GM23248 (cell line): ENCODE measurements around the gene ARMH4. TPM values are rescaled to one million over a fixed set of nuclear protein-coding genes. Genes with fewer than 3 reads are reported as not detected.

Experiments used
- DNase-seq: peaks from one replicate; pipeline ENCODE4 v3.0.0-alpha.2; 2015
- H2AFZ ChIP-seq: fragments of 200-600 bp; sonication (generic); 2 replicates; pipeline ENCODE4 v1.6.1; 2016; ENCODE audit warnings: antibody characterized with exemption
- H3F3A ChIP-seq: fragments of 200-600 bp; sonication (generic); 2 replicates; pipeline ENCODE4 v1.6.1; 2016; ENCODE audit warnings: mild to moderate bottlenecking, antibody characterized with exemption, mixed run types; ENCODE audit not compliant: insufficient read depth
- H3K27ac ChIP-seq: fragments of 200-600 bp; sonication (generic); 2 replicates; pipeline ENCODE4 v1.5.1; 2016; ENCODE audit warnings: mild to moderate bottlenecking
- H3K27me3 ChIP-seq: fragments of 200-600 bp; sonication (generic); replicated peaks from 2 replicates; pipeline ENCODE4 v1.6.1; 2016; ENCODE audit warnings: mild to moderate bottlenecking; ENCODE audit not compliant: insufficient read depth
- H3K36me3 ChIP-seq: fragments of 200-600 bp; sonication (generic); 2 replicates; pipeline ENCODE4 v1.6.1; 2016; ENCODE audit warnings: low read depth, mild to moderate bottlenecking
- H3K4me1 ChIP-seq: fragments of 200-600 bp; sonication (generic); 2 replicates; pipeline ENCODE4 v1.6.1; 2016; ENCODE audit warnings: mild to moderate bottlenecking; ENCODE audit not compliant: insufficient read depth
- H3K4me2 ChIP-seq: fragments of 200-600 bp; sonication (generic); one replicate; pipeline ENCODE4 v1.6.1; 2016; ENCODE audit warnings: mild to moderate bottlenecking; ENCODE audit not compliant: unreplicated experiment
- H3K4me3 ChIP-seq: fragments of 200-600 bp; sonication (generic); 2 replicates; pipeline ENCODE4 v1.5.1; 2016; ENCODE audit warnings: mild to moderate bottlenecking
- H3K79me2 ChIP-seq: fragments of 200-600 bp; sonication (generic); 2 replicates; pipeline ENCODE4 v1.6.1; 2016; ENCODE audit warnings: mild to moderate bottlenecking; ENCODE audit not compliant: insufficient read depth
- H3K9ac ChIP-seq: fragments of 200-600 bp; sonication (generic); 2 replicates; pipeline ENCODE4 v1.6.1; 2016; ENCODE audit warnings: mild to moderate bottlenecking
- H3K9me2 ChIP-seq: fragments of 200-600 bp; sonication (generic); 2 replicates; pipeline ENCODE4 v1.6.1; 2016; ENCODE audit warnings: mixed run types, mild to moderate bottlenecking, moderate library complexity; ENCODE audit not compliant: insufficient read depth
- H3K9me3 ChIP-seq: fragments of 200-600 bp; sonication (generic); one replicate; pipeline ENCODE4 v1.6.1; 2017; ENCODE audit warnings: low read depth
- H4K20me1 ChIP-seq: fragments of 200-600 bp; sonication (generic); 2 replicates; pipeline ENCODE4 v1.6.0; 2016; ENCODE audit not compliant: insufficient read depth
- EZH2 ChIP-seq: fragments of 200-600 bp; sonication (generic); IDR thresholded peaks from 2 replicates; pipeline ENCODE4 v1.6.1; 2018; ENCODE audit warnings: antibody characterized with exemption, mild to moderate bottlenecking; ENCODE audit not compliant: insufficient read depth, poor library complexity, severe bottlenecking
- EZH2phosphoT487 ChIP-seq: fragments of 200-600 bp; sonication (generic); IDR thresholded peaks from 2 replicates; pipeline ENCODE4 v1.6.1; 2018; ENCODE audit warnings: antibody characterized with exemption, moderate library complexity, mild to moderate bottlenecking, low read depth; ENCODE audit not compliant: insufficient read depth
- WGBS, 2 experiments: methylation state at CpG; one replicate each; pipeline ENCODE4 v1.1.6; 2015 to 2017; ENCODE audit warnings: low lambda C conversion rate in 2 of 2, low coverage in 1 of 2; ENCODE audit errors: missing lambda C conversion rate in 2 of 2; 5-methylcytosine and 5-hydroxymethylcytosine counted together
- in situ Hi-C: fragments of 300-500 bp; cut with MboI; formaldehyde crosslinking; loops from 2 replicates; pipeline ENCODE4 v1.15.0; 2020
- polyA plus RNA-seq: library from polyadenylated mRNA; unstranded; fragments of >200 nt; fragmentation: Nextera tagmentation; extraction: Ambion mirVana; gene quantifications from 2 replicates; pipeline ENCODE4 v1.2.1, GENCODE V29; 2016
- small RNA-seq: library from RNA; depleted of rRNA; stranded (forward); fragments of <200 nt; gene quantifications from one replicate; pipeline ENCODE3, GENCODE V24; 2014; ENCODE audit warnings: low read depth, low replicate concordance
- total RNA-seq: library from RNA; depleted of rRNA; stranded (reverse); fragments of >200 nt; shearing (Covaris generic); gene quantifications from 2 replicates; pipeline ENCODE4 v1.2.3, GENCODE V29; 2014; rRNA removed

ARMH4 gene
- total and polyA plus RNA-seq, 2 experiments from 2014 or later, result 2.9 to 8.7 TPM

DNA sequence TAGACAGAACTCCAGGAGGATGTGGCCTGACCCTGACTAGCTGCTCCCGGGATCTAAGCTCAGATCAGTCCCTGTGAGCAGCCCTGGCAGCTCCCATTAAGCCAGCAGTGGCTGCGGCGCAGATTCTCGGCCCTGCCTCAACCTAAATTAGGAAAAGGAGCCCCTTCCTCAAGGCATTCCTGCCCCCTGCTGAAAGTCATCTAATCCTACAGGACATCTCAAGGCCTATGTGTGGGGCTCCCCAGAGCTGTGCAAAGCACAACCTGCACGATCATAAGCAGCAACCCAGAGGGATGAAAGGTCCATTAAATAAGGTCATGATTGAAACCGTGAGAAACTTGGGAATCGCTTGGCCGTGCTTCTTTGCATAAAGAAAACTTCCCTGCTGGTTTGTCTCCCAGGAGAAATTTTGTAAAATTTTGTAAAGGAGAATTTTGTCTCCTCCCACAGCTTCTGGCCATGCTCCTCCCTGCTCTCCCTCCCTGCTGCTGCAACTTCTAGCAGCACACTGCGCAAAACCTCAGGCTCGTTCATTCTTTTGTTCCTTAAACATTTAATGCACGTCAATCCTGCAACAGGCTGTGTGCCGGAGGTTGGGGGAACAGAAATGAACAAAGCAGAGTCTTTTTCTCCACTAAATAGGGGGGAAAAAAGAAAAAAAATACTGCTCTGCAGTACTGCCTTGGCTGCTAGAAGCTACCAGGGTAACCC lies 189.5 kb downstream of the ARMH4 start:
- Histone ChIP-seq H3K79me2 (no peaks in the 10 kb centered on the region), H3K9me2 (no peaks in the 10 kb centered on the region), H4K20me1 (no peaks in the 10 kb centered on the region), H3K9ac (no peak overlapping the region), H3K36me3 (no peaks in the 10 kb centered on the region), H3K4me2 (no peak overlapping the region), H3K4me3 (no peak overlapping the region), H3K27ac (no peak overlapping the region), H2AFZ (no peak overlapping the region), H3K4me1 (no peaks in the 10 kb centered on the region), H3K9me3 (no peaks in the 10 kb centered on the region), H3F3A (no peaks in the 10 kb centered on the region), H3K27me3 (peaks cover 26% of the 10 kb centered on the region)
- in situ Hi-C loops, result no loop called here
- no peak for DNase-seq
- whole genome bisulfite sequencing, 2 experiments, result 9 to 14% methylated on average over 12 of the region's 12 CpGs
- TF ChIP-seq EZH2phosphoT487 (no peak), EZH2 (no peak)

- no peak overlapping the region for H2AFZ ChIP-seq
- no peaks in the 10 kb centered on the region for H3K4me1 ChIP-seq
- no peak overlapping the region for H3K27ac ChIP-seq
- TF ChIP-seq EZH2 (no peak), EZH2phosphoT487 (no peak)
- in situ Hi-C loops, result no loop called here
- H3K79me2 ChIP-seq, result no peaks in the 10 kb centered on the region
- peaks cover 26% of the 10 kb centered on the region for H3K27me3 ChIP-seq
- H3K4me3 ChIP-seq, result no peak overlapping the region
- WGBS, 2 experiments, result 12 to 14% methylated on average over 2 of the region's 2 CpGs
- no peak for DNase-seq
- H3K9ac ChIP-seq, result no peak overlapping the region
- H3K9me2 ChIP-seq, result no peaks in the 10 kb centered on the region
- no peak overlapping the region for H3K4me2 ChIP-seq
- H3K9me3 ChIP-seq, result no peaks in the 10 kb centered on the region
- no peaks in the 10 kb centered on the region for H3F3A ChIP-seq
- no peaks in the 10 kb centered on the region for H3K36me3 ChIP-seq
- H4K20me1 ChIP-seq, result no peaks in the 10 kb centered on the region
Measured at GRCh38 chr14:57961786-57962060, 190.3 kb downstream of the ARMH4 start.

GRCh38 chr14:57960946-57961785 lies 190.8 kb downstream of the ARMH4 start:
- Histone ChIP-seq H3K9me3 (no peaks in the 10 kb centered on the region), H4K20me1 (no peaks in the 10 kb centered on the region), H3K79me2 (no peaks in the 10 kb centered on the region), H3K4me1 (no peaks in the 10 kb centered on the region), H3K9ac (no peak overlapping the region), H3K9me2 (no peaks in the 10 kb centered on the region), H3K4me2 (no peak overlapping the region), H3K27me3 (peaks cover 26% of the 10 kb centered on the region), H3K36me3 (no peaks in the 10 kb centered on the region), H3F3A (no peaks in the 10 kb centered on the region), H3K27ac (no peak overlapping the region), H3K4me3 (no peak overlapping the region), H2AFZ (no peak overlapping the region)
- TF ChIP-seq EZH2phosphoT487 (no peak), EZH2 (no peak)
- in situ Hi-C loops, result no loop called here
- WGBS, 2 experiments, result 37 to 38% methylated on average over 16 of the region's 16 CpGs
- DNase-seq, result no peak

GRCh38 chr14:57957441-57957840 lies 194.6 kb downstream of the ARMH4 start:
- no peak overlapping the region for H3K4me2 ChIP-seq
- H3K4me3 ChIP-seq, result no peak overlapping the region
- no peaks in the 10 kb centered on the region for H3K36me3 ChIP-seq
- no peaks in the 10 kb centered on the region for H3K9me2 ChIP-seq
- no peak overlapping the region for H3K27ac ChIP-seq
- DNase-seq, result no peak
- no peak overlapping the region for H3K9ac ChIP-seq
- no peaks in the 10 kb centered on the region for H3K4me1 ChIP-seq
- H3K27me3 ChIP-seq, result peaks cover 14% of the 10 kb centered on the region
- TF ChIP-seq EZH2phosphoT487 (no peak), EZH2 (no peak)
- no peaks in the 10 kb centered on the region for H3K79me2 ChIP-seq
- H4K20me1 ChIP-seq, result no peaks in the 10 kb centered on the region
- in situ Hi-C loops, result no loop called here
- no peak overlapping the region for H2AFZ ChIP-seq
- no peaks in the 10 kb centered on the region for H3F3A ChIP-seq
- WGBS, 2 experiments, result 47 to 57% methylated on average over 2 of the region's 2 CpGs
- no peaks in the 10 kb centered on the region for H3K9me3 ChIP-seq

Small RNAs within 50 kb of the gene (small RNA-seq; reads per million reads assigned to genes)
- not detected for gene RN7SL598P

Other genes with a start within 250 kb of the ARMH4 start
- gene ACTR10, start 47.9 kb upstream of the ARMH4 start, total RNA-seq, result 69.9 and 99.1 TPM in 2 replicates
- gene ACTR10, start 47.9 kb upstream of the ARMH4 start, polyA plus RNA-seq, result 188 and 210 TPM in 2 replicates
- 46.2 and 54.0 TPM in 2 replicates for gene PSMA3, start 92.6 kb upstream of the ARMH4 start, total RNA-seq
- 182 and 183 TPM in 2 replicates for gene PSMA3, start 92.6 kb upstream of the ARMH4 start, polyA plus RNA-seq
- gene ARID4A, start 146.3 kb upstream of the ARMH4 start, total RNA-seq, result 3.2 and 5.7 TPM in 2 replicates
- gene ARID4A, start 146.3 kb upstream of the ARMH4 start, polyA plus RNA-seq, result 13.7 and 17.3 TPM in 2 replicates
- not detected in 2 replicates for gene TOMM20L, start 243.7 kb upstream of the ARMH4 start, total RNA-seq
- not detected in 2 replicates for gene TOMM20L, start 243.7 kb upstream of the ARMH4 start, polyA plus RNA-seq